Lower leg skin (tissue), 4 donors: Measurements from ENCODE around the gene GUCY2D. TPM values are rescaled to one million over a fixed set of nuclear protein-coding genes. Genes with fewer than 3 reads are reported as not detected.
"Not testable (repeated sequence)": the region's sequence is repeated elsewhere in the genome, so short reads cannot be mapped to it uniquely, and the experiment has no call there.

Experiments
- DNase-seq, 2 donors: peaks; one replicate each; pipeline ENCODE4 v3.0.0-alpha.2; 2019; ENCODE audit warnings: low spot score in 2 of 2
- H3K4me3 ChIP-seq: fragments of 200-600 bp; sonication (generic); 2 replicates; pipeline ENCODE4 v1.5.1; 2017; ENCODE audit warnings: mild to moderate bottlenecking, low read depth; ENCODE audit not compliant: poor library complexity, severe bottlenecking
- POLR2A ChIP-seq, 2 donors: fragments of 450-650 bp; IDR thresholded peaks; one replicate each; pipeline ENCODE4 v1.6.1; 2016 to 2017; ENCODE audit warnings: antibody characterized with exemption in 2 of 2, mild to moderate bottlenecking in 1 of 2, moderate library complexity in 1 of 2
- WGBS, 2 donors: methylation state at CpG; one replicate each; pipeline ENCODE4 v1.1.5; 2018; 5-methylcytosine and 5-hydroxymethylcytosine counted together
- intact Hi-C: fragments of 100-400 bp; cut with DNase I; formaldehyde crosslinking; loops from one replicate; pipeline ENCODE4 v1.15.0; 2023; ENCODE audit warnings: low total_unique reads
- total RNA-seq, 4 donors: library from RNA; depleted of rRNA; stranded (reverse); fragments of >200 nt; gene quantifications; one replicate each; pipeline ENCODE4 v1.1.0, GENCODE V29; 2016
- TF ChIP-seq, protein P1 (sequence below), 3 donors: fragments of 450-650 bp; IDR thresholded peaks; one replicate each; pipeline ENCODE4 v1.5.1; 2016; ENCODE audit warnings: antibody characterized with exemption in 3 of 3, mild to moderate bottlenecking in 3 of 3, moderate library complexity in 2 of 3

The GUCY2D gene
- total RNA-seq, 4 donors from 2014 or later, result 0.13 TPM; not detected in 3

DNA sequence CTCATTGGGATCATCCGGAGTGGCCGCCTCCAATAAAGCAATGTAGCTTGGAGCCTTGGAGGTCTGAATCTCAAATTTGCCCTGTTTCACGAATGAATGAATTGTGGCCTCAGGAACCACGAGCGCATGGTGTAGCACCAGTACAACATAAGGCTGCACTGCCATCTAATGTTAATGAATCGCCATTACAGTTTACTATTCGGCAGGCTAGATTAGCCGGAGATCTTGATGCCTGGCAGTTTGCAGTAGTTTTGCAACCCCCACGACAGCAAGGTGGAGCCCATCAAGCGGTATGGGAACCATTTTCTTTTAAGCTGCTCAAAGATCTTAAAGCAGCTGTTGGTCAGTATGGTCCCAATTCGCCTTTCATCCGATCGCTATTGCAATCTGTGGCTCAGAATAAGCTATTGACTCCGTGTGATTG lies 55.3 kb downstream of the GUCY2D start:
- no peak for TF ChIP-seq POLR2A (IDR thresholded peaks at IDR 0.05)
- TF ChIP-seq, protein P1, sequence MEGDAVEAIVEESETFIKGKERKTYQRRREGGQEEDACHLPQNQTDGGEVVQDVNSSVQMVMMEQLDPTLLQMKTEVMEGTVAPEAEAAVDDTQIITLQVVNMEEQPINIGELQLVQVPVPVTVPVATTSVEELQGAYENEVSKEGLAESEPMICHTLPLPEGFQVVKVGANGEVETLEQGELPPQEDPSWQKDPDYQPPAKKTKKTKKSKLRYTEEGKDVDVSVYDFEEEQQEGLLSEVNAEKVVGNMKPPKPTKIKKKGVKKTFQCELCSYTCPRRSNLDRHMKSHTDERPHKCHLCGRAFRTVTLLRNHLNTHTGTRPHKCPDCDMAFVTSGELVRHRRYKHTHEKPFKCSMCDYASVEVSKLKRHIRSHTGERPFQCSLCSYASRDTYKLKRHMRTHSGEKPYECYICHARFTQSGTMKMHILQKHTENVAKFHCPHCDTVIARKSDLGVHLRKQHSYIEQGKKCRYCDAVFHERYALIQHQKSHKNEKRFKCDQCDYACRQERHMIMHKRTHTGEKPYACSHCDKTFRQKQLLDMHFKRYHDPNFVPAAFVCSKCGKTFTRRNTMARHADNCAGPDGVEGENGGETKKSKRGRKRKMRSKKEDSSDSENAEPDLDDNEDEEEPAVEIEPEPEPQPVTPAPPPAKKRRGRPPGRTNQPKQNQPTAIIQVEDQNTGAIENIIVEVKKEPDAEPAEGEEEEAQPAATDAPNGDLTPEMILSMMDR (IDR thresholded peaks at IDR 0.05), result peak in 1 of 3 donors; percentile 53
- H3K4me3 ChIP-seq, result no peak overlapping the region
- WGBS, 2 donors, result 6 to 8% methylated on average over 14 of the region's 14 CpGs
- intact Hi-C loops, result no loop called here
- DNase-seq, result peak in 1 of 2 donors; percentile 54

GRCh38 chr17:8059131-8059530 lies 56.7 kb downstream of the GUCY2D start:
- WGBS, 2 donors, result 21 to 36% methylated on average over 7 of the region's 7 CpGs
- intact Hi-C loops, result no loop called here
- no peak for DNase-seq
- H3K4me3 ChIP-seq, result no peak overlapping the region
- TF ChIP-seq, protein P1 (IDR thresholded peaks at IDR 0.05), result no peak
- no peak for TF ChIP-seq POLR2A (IDR thresholded peaks at IDR 0.05)

- intact Hi-C loops, result no loop called here
- WGBS, 2 donors, result 6 to 7% methylated on average over 10 of the region's 10 CpGs
- DNase-seq, result peak in 1 of 2 donors; percentile 80
- TF ChIP-seq, protein P1 (IDR thresholded peaks at IDR 0.05), result peak in 1 of 3 donors; percentile 28
- no peak for TF ChIP-seq POLR2A (IDR thresholded peaks at IDR 0.05)
- no peak overlapping the region for H3K4me3 ChIP-seq
Measured at GRCh38 chr17:8060274-8060673, 57.9 kb downstream of the GUCY2D start.

DNA sequence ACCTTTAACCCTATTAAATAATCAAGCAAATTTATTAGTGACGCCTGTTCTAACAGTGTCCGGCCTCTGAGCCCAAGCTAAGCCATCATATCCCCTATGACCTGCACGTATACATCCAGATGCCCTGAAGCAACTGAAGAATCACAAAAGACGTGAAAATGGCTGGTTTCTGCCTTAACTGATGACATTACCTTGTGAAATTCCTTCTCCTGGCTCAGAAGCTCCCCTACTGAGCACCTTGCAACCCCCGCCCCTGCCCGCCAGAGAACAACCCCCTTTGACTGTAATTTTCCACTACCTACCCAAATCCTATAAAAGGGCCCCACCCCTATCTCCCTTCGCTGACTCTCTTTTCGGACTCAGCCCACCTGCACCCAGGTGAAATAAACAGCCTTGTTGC lies 59.4 kb downstream of the GUCY2D start:
- 44 to 61% methylated on average over 8 of the region's 8 CpGs for WGBS, 2 donors
- intact Hi-C loops, H3K4me3 ChIP-seq, DNase-seq: not testable (repeated sequence)

GRCh38 chr17:8062435-8062806 lies 60.0 kb downstream of the GUCY2D start:
- TF ChIP-seq POLR2A (IDR thresholded peaks at IDR 0.05), result no peak
- TF ChIP-seq, protein P1 (IDR thresholded peaks at IDR 0.05), result no peak
- WGBS, 2 donors, result 7 to 9% methylated on average over 8 of the region's 8 CpGs
- DNase-seq, result no peak
- no peak overlapping the region for H3K4me3 ChIP-seq
- intact Hi-C loops, result no loop called here

DNA sequence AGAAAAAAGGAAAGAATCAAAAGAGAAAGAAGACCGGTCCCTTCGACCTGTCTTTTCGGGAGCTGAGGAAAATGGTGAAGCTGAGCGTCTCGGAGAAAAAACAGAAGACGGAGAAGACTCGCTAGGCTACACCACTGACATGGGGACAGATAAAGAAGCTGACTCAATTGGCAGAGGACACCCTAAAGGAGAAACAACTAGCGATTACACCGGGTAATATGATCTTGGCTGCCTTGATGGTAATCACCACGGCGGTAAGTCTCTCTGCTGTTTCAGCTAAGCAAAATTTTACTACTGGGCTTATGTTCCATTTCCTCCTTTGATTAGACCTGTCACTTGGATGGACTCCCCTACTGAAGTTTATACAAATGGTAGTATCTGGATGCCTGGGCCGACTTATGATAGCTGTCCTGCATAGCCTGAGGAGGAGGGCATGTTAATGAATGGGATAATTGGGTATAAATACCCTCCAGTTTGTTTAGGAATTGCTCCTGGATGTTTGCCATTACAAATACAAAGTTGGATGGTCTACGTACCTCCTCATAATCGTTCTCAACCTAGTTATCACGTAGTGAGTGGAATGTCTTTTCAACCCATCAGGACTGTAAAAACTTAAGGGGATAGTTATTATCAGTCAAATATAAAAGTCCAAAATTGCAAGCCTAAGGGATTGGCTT lies 60.5 kb downstream of the GUCY2D start:
- intact Hi-C loops, result no loop called here
- DNase-seq, result no peak
- no peak overlapping the region for H3K4me3 ChIP-seq
- 7 to 12% methylated on average over 15 of the region's 15 CpGs for WGBS, 2 donors
- TF ChIP-seq POLR2A (IDR thresholded peaks at IDR 0.05), result no peak
- TF ChIP-seq, protein P1 (IDR thresholded peaks at IDR 0.05), result no peak
